GM18508 (cell line): ENCODE data around the gene IL27RA.

Source experiments
- ATAC-seq: cut with Tn5 transposase; IDR thresholded peaks from one replicate; pipeline ENCODE4 v1.9.1; 2021; ENCODE audit warnings: moderate number of reproducible peaks; ENCODE audit not compliant: insufficient read depth, unreplicated experiment

The IL27RA gene

GRCh38 chr19:14081797-14082674 lies 50.5 kb downstream of the IL27RA start:
- ATAC-seq = no peak

GRCh38 chr19:14082675-14082960 lies 51.1 kb downstream of the IL27RA start:
- no peak for ATAC-seq

GRCh38 chr19:14085309-14085995 lies 53.9 kb downstream of the IL27RA start, which contains the start of gene C19orf67:
C19orf67 (minus strand) TSS chr19:14085783; CDS start chr19:14085627, 156 bp downstream.
- no peak for ATAC-seq

- no peak for ATAC-seq
These were observed 54.5 kb downstream of the IL27RA start for GRCh38 chr19:14086098-14086497.

- ATAC-seq = no peak
These were observed 57.3 kb downstream of the IL27RA start for GRCh38 chr19:14088634-14089411.

GRCh38 chr19:14089412-14089661 lies 57.8 kb downstream of the IL27RA start:
- ATAC-seq = no peak

GRCh38 chr19:14089662-14090508 lies 58.3 kb downstream of the IL27RA start:
- no peak for ATAC-seq

- ATAC-seq = no peak
These were observed 59.0 kb downstream of the IL27RA start, which contains the start of gene SAMD1 for GRCh38 chr19:14090509-14091080. SAMD1 (minus strand) TSS chr19:14090751.

GRCh38 chr19:14091081-14091812 lies 59.7 kb downstream of the IL27RA start:
- no peak for ATAC-seq

GRCh38 chr19:14091813-14092462 lies 60.4 kb downstream of the IL27RA start:
- no peak for ATAC-seq

GRCh38 chr19:14093117-14093823 lies 61.7 kb downstream of the IL27RA start:
- ATAC-seq = no peak

GRCh38 chr19:14094854-14095253 lies 63.3 kb downstream of the IL27RA start:
- no peak for ATAC-seq

- no peak for ATAC-seq
These were observed 64.9 kb downstream of the IL27RA start for GRCh38 chr19:14096272-14096992.

- ATAC-seq = no peak
These were observed 66.1 kb downstream of the IL27RA start for GRCh38 chr19:14097532-14098151.

GRCh38 chr19:14101003-14101545 lies 69.5 kb downstream of the IL27RA start:
- no peak for ATAC-seq

GRCh38 chr19:14102102-14102696 lies 70.6 kb downstream of the IL27RA start:
- ATAC-seq = no peak
